Trophoblast cell (in vitro differentiated cells and primary cell): ENCODE data around the gene MYO10.
"Not testable (repeated sequence)": the region's sequence is repeated elsewhere in the genome, so short reads cannot be mapped to it uniquely, and the experiment has no call there.

Source experiments
- DNase-seq, 2 donors: peaks; one replicate each; pipeline ENCODE4 v3.0.0-alpha.2; 2016
- H2AFZ ChIP-seq: 2 replicates; pipeline ENCODE4 v1.6.1; 2013; ENCODE audit warnings: low read length, moderate library complexity, mild to moderate bottlenecking; ENCODE audit not compliant: insufficient read depth, poor library complexity
- H2AK5ac ChIP-seq: 2 replicates; pipeline ENCODE4 v1.6.1; 2013; ENCODE audit warnings: mild to moderate bottlenecking, low read length
- H2BK120ac ChIP-seq: 2 replicates; pipeline ENCODE4 v1.6.1; 2013; ENCODE audit warnings: low read length, mild to moderate bottlenecking, moderate library complexity; ENCODE audit not compliant: insufficient read depth, poor library complexity
- H2BK12ac ChIP-seq: 2 replicates; pipeline ENCODE4 v1.6.1; 2013; ENCODE audit warnings: mild to moderate bottlenecking, low read length, moderate library complexity
- H2BK5ac ChIP-seq: 2 replicates; pipeline ENCODE4 v1.6.1; 2013; ENCODE audit warnings: low read length, low read depth, moderate library complexity, mild to moderate bottlenecking; ENCODE audit not compliant: poor library complexity
- H3K14ac ChIP-seq: 2 replicates; pipeline ENCODE4 v1.6.1; 2013; ENCODE audit warnings: mild to moderate bottlenecking, low read length
- H3K18ac ChIP-seq: 2 replicates; pipeline ENCODE4 v1.6.1; 2013; ENCODE audit warnings: mild to moderate bottlenecking, low read length
- H3K23ac ChIP-seq: 2 replicates; pipeline ENCODE4 v1.6.1; 2013; ENCODE audit warnings: low read length
- H3K27ac ChIP-seq: 2 replicates; pipeline ENCODE4 v1.5.1; 2013; ENCODE audit warnings: low read depth, mild to moderate bottlenecking, inconsistent platforms, low read length, moderate library complexity
- H3K27me3 ChIP-seq: 2 replicates; pipeline ENCODE4 v1.6.1; 2013; ENCODE audit warnings: inconsistent platforms, mild to moderate bottlenecking, low read length, moderate library complexity; ENCODE audit not compliant: insufficient read depth
- H3K36me3 ChIP-seq, 2 experiments: 1 replicate in 1 of 2; 2 replicates in 1 of 2; pipeline ENCODE4 v1.6.1; 2013; ENCODE audit warnings: low read length in 2 of 2, mild to moderate bottlenecking in 2 of 2, moderate library complexity in 1 of 2; ENCODE audit not compliant: insufficient read depth in 2 of 2, control insufficient read depth in 1 of 2
- H3K4ac ChIP-seq: 2 replicates; pipeline ENCODE4 v1.6.1; 2013; ENCODE audit warnings: low read depth, mild to moderate bottlenecking, low read length, moderate library complexity
- H3K4me1 ChIP-seq, 2 experiments: 1 replicate in 1 of 2; 2 replicates in 1 of 2; pipeline ENCODE4 v1.6.1; 2013; ENCODE audit warnings: low read length in 2 of 2, mild to moderate bottlenecking in 2 of 2, moderate library complexity in 1 of 2; ENCODE audit not compliant: insufficient read depth in 2 of 2, control insufficient read depth in 1 of 2
- H3K4me2 ChIP-seq: 2 replicates; pipeline ENCODE4 v1.6.1; 2013; ENCODE audit warnings: inconsistent platforms, mild to moderate bottlenecking, low read length, moderate library complexity
- H3K4me3 ChIP-seq: 2 replicates; pipeline ENCODE4 v1.5.1; 2013; ENCODE audit warnings: mild to moderate bottlenecking, low read depth, low read length, inconsistent platforms
- H3K79me1 ChIP-seq: one replicate; pipeline ENCODE4 v1.6.1; 2013; ENCODE audit warnings: low read length
- H3K79me2 ChIP-seq: 2 replicates; pipeline ENCODE4 v1.6.1; 2013; ENCODE audit warnings: low read length, mild to moderate bottlenecking; ENCODE audit not compliant: control insufficient read depth, insufficient read depth, poor library complexity
- H3K9ac ChIP-seq: 2 replicates; pipeline ENCODE4 v1.6.1; 2013; ENCODE audit warnings: mild to moderate bottlenecking, low read length
- H3K9me3 ChIP-seq: 2 replicates; pipeline ENCODE4 v1.6.1; 2013; ENCODE audit warnings: low read depth, mild to moderate bottlenecking, control low read depth, inconsistent platforms, low read length; ENCODE audit not compliant: insufficient read depth
- H4K12ac ChIP-seq: 2 replicates; pipeline ENCODE4 v1.6.1; 2013; ENCODE audit warnings: low read depth, mild to moderate bottlenecking, low read length, moderate library complexity
- H4K8ac ChIP-seq: 2 replicates; pipeline ENCODE4 v1.6.1; 2013; ENCODE audit warnings: low read depth, mild to moderate bottlenecking, low read length, moderate library complexity
- H4K91ac ChIP-seq: one replicate; pipeline ENCODE4 v1.6.1; 2013; ENCODE audit warnings: low read depth, mild to moderate bottlenecking, low read length, moderate library complexity
- WGBS: extraction: QIAGEN DNeasy Blood & Tissue Kit; methylation state at CpG from one replicate; pipeline ENCODE4 v1.1.7; 2013; ENCODE audit warnings: missing lambda C conversion rate; ENCODE audit not compliant: insufficient read length, insufficient coverage; ENCODE audit errors: extremely low coverage; 5-methylcytosine and 5-hydroxymethylcytosine counted together

MYO10 gene

GRCh38 chr5:16656561-16657191, 279.4 kb downstream of the MYO10 start:
- Histone ChIP-seq H4K91ac (no peak overlapping the region), H3K4me3 (no peak overlapping the region), H3K27ac (no peak overlapping the region), H2BK12ac (no peak overlapping the region), H3K18ac (no peak overlapping the region), H3K9ac (no peak overlapping the region), H3K27me3 (no peaks in the 10 kb centered on the region), H2AFZ (no peak overlapping the region), H2BK120ac (no peak overlapping the region), H3K79me1 (no peaks in the 10 kb centered on the region), H3K4me2 (no peak overlapping the region), H3K9me3 (no peaks in the 10 kb centered on the region), H3K23ac (no peak overlapping the region), H2BK5ac (no peak overlapping the region), H4K8ac (no peak overlapping the region), H3K79me2 (no peaks in the 10 kb centered on the region), H3K14ac (no peak overlapping the region), H4K12ac (no peak overlapping the region), H3K36me3 (no peaks in the 10 kb centered on the region), H2AK5ac (no peak overlapping the region), H3K4ac (no peak overlapping the region), H3K4me1 (no peaks in the 10 kb centered on the region)
- peak; percentile 36 to 65 for DNase-seq
- WGBS: no CpG with 5 or more reads among the region's 2 CpGs

DNA sequence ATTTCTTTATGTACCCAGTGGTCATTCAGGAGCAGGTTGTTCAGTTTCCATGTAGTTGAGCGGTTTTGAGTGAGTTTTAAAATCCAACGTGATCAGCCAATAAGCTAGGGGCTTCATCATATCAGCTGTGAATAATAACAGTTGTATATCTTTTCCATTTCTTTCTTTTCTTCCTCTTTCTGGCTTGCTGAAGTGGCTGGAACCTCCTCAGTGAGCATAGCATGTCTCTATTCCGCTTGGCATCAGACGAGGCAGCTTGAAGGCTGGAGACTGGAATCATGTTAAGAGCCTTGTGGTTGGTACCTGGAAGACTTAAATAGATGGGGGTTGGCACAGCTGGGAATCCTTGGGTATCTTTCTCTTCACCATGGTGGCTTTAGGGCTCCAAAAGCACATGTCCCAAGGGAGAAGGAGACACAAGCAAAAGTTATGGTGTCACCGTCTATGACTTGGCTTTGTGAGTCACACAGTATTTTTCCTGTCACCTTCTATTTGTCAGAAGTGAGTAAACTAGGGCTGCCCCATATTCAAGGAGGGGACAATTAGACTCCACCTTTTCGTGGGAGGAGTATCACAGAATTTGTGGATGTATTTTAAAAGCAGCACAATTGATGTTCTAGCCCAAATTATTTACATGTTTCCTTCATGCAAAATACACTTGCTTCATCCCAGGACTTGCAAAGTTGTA, 281.3 kb downstream of the MYO10 start:
- no peak overlapping the region for H3K4me3 ChIP-seq
- H3K4me2 ChIP-seq: no peak overlapping the region
- H3K14ac ChIP-seq: no peak overlapping the region
- no peak overlapping the region for H3K23ac ChIP-seq
- no peak overlapping the region for H2BK5ac ChIP-seq
- H3K27me3 ChIP-seq: no peaks in the 10 kb centered on the region
- H3K18ac ChIP-seq: no peak overlapping the region
- H3K9me3 ChIP-seq: no peaks in the 10 kb centered on the region
- no peak overlapping the region for H2AK5ac ChIP-seq
- H3K9ac ChIP-seq: no peak overlapping the region
- no peak overlapping the region for H2BK120ac ChIP-seq
- no peak overlapping the region for H3K27ac ChIP-seq
- no peaks in the 10 kb centered on the region for H3K79me1 ChIP-seq
- H4K12ac ChIP-seq: no peak overlapping the region
- H3K4me1 ChIP-seq: no peaks in the 10 kb centered on the region
- no peak overlapping the region for H4K91ac ChIP-seq
- H2AFZ ChIP-seq: no peak overlapping the region
- H4K8ac ChIP-seq: no peak overlapping the region
- no peak for DNase-seq
- H3K4ac ChIP-seq: no peak overlapping the region
- no peaks in the 10 kb centered on the region for H3K36me3 ChIP-seq
- H2BK12ac ChIP-seq: no peak overlapping the region
- no peaks in the 10 kb centered on the region for H3K79me2 ChIP-seq
- no CpG with 5 or more reads among the region's 6 CpGs for WGBS

- not testable (repeated sequence) for H2AFZ ChIP-seq, H3K9me3 ChIP-seq, H2BK12ac ChIP-seq, H4K91ac ChIP-seq, H3K18ac ChIP-seq, H3K4me2 ChIP-seq, H4K8ac ChIP-seq, H2BK120ac ChIP-seq, H3K23ac ChIP-seq, DNase-seq, H3K79me1 ChIP-seq, H4K12ac ChIP-seq, H3K79me2 ChIP-seq, H3K27ac ChIP-seq, H3K4ac ChIP-seq, H2AK5ac ChIP-seq, H3K36me3 ChIP-seq, H3K9ac ChIP-seq, H2BK5ac ChIP-seq, H3K27me3 ChIP-seq, H3K4me3 ChIP-seq, H3K14ac ChIP-seq, H3K4me1 ChIP-seq
- WGBS: no CpG with 5 or more reads among the region's 8 CpGs
These were observed 287.3 kb downstream of the MYO10 start for GRCh38 chr5:16648739-16649138.

- Histone ChIP-seq H3K14ac (no peak overlapping the region), H3K23ac (no peak overlapping the region), H3K79me2 (no peaks in the 10 kb centered on the region), H4K8ac (no peak overlapping the region), H3K9ac (no peak overlapping the region), H3K27ac (no peak overlapping the region), H2AK5ac (no peak overlapping the region), H2BK120ac (no peak overlapping the region), H3K9me3 (no peaks in the 10 kb centered on the region), H2BK12ac (no peak overlapping the region), H2AFZ (no peak overlapping the region), H3K27me3 (no peaks in the 10 kb centered on the region), H2BK5ac (no peak overlapping the region), H3K79me1 (no peaks in the 10 kb centered on the region), H3K18ac (no peak overlapping the region), H3K4ac (no peak overlapping the region), H3K4me1 (no peaks in the 10 kb centered on the region), H4K12ac (no peak overlapping the region), H4K91ac (no peak overlapping the region), H3K4me2 (no peak overlapping the region), H3K36me3 (no peaks in the 10 kb centered on the region), H3K4me3 (no peak overlapping the region)
- no CpG with 5 or more reads among the region's 11 CpGs for WGBS
- no peak for DNase-seq
These were observed 291.7 kb downstream of the MYO10 start for GRCh38 chr5:16644301-16644889.
